Suprapubic skin (tissue), 4 donors: ENCODE results near the gene SRMS.

Source experiments
- CTCF ChIP-seq, 2 donors: fragments of 200-600 bp in 1 of 2; fragments of 450-650 bp in 1 of 2; sonication (generic) in 1 of 2; IDR thresholded peaks; one replicate each; pipeline ENCODE4 v1.5.1; 2016 to 2019; ENCODE audit warnings: antibody characterized with exemption in 2 of 2, mild to moderate bottlenecking in 1 of 2, moderate library complexity in 1 of 2
- POLR2A ChIP-seq, 2 donors: fragments of 450-650 bp; IDR thresholded peaks; one replicate each; pipeline ENCODE4 v1.6.1; 2017; ENCODE audit warnings: antibody characterized with exemption in 2 of 2, mild to moderate bottlenecking in 2 of 2, moderate library complexity in 2 of 2
- POLR2AphosphoS5 ChIP-seq, 3 donors: sonication (generic); formaldehyde crosslinking; IDR thresholded peaks; one replicate each; pipeline ENCODE4 v1.6.1; 2017; ENCODE audit warnings: antibody characterized with exemption in 3 of 3

DNA sequence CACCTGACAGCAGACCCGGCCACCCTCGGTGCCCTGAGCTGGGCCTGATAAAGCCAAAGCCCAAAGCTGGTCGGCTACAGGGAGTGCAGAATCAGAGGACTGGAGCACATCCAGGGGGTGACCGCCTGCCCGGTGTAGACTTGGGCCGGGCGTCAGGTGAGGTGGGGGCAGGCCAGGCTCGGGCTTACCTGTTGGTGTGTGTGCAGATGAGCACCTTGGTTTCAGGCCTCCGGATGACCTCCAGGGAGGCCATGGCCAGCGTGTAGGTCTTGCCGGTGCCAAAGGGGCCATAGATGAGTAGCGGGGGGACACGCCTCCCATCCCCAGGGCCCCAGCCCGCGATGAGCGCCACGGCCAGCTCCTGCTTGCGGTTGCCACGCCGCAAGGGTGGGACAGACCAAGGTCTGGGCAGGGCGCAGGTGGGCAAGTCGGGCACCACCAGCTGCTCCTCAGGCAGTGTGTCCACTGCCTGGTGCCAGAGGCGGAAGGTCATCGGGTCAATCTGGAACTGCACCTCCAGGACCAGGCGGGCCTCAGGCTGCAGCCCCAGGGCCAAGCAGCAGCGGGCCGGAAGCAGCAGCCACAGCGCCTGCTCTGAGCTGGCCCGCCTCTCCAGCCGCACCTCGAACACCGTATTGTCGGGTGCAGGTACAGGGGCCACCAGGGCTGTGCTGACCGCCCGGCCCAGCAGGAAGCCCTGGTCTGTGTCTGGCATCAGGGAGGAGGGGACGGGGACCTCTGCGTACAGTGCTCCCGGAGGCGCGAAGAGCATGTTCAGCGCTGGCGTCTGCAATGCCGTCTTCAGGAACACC lies 20.8 kb upstream of the SRMS start:
- TF ChIP-seq POLR2AphosphoS5 (IDR thresholded peaks at IDR 0.05), result no peak
- no peak for TF ChIP-seq POLR2A (IDR thresholded peaks at IDR 0.05)
- no peak for TF ChIP-seq CTCF (IDR thresholded peaks at IDR 0.05)
